HEK293T (cell line): ENCODE results near the gene HOXB2.

Experiments used
- ARNT ChIP-seq: fragments of 450-650 bp; IDR thresholded peaks from 2 replicates; pipeline ENCODE4 v1.6.1; 2017; ENCODE audit warnings: mild to moderate bottlenecking
- BHLHE40 ChIP-seq: fragments of 450-650 bp; IDR thresholded peaks from 2 replicates; pipeline ENCODE4 v1.6.1; 2016; ENCODE audit warnings: mild to moderate bottlenecking, moderate library complexity, borderline replicate concordance
- ELF4 ChIP-seq: fragments of 450-650 bp; IDR thresholded peaks from 2 replicates; pipeline ENCODE4 v1.6.1; 2017; ENCODE audit warnings: antibody characterized with exemption
- FOXM1 ChIP-seq: fragments of 450-650 bp; IDR thresholded peaks from 2 replicates; pipeline ENCODE4 v1.6.1; 2017; ENCODE audit warnings: mild to moderate bottlenecking, borderline replicate concordance
- HDGF ChIP-seq: fragments of 450-650 bp; IDR thresholded peaks from 2 replicates; pipeline ENCODE4 v1.6.1; 2017; ENCODE audit warnings: antibody characterized with exemption, borderline replicate concordance
- L3MBTL2 ChIP-seq: fragments of 450-650 bp; conservative IDR thresholded peaks from 2 replicates; pipeline ENCODE4 v1.6.1; 2016; ENCODE audit warnings: mild to moderate bottlenecking
- SUZ12 ChIP-seq: fragments of 450-650 bp; IDR thresholded peaks from 2 replicates; pipeline ENCODE4 v1.6.1; 2016; ENCODE audit warnings: mild to moderate bottlenecking

- TF ChIP-seq BHLHE40 (no peak), ARNT (no peak), ELF4 (no peak), SUZ12 (no peak), L3MBTL2 (no peak), FOXM1 (no peak), HDGF (no peak)
Observed at GRCh38 chr17:48503747-48504146, 41.2 kb downstream of the HOXB2 start.
